GM12878 (cell line): ENCODE results near the gene LBHD1. TPM values are rescaled to one million over a fixed set of nuclear protein-coding genes. Genes with fewer than 3 reads are reported as not detected.

ENCODE experiments used
- ATAC-seq: fragments of 200-7000 bp; cut with Tn5 transposase; 3 replicates; pipeline ENCODE4 v1.9.1; 2020; ENCODE audit warnings: mild to moderate bottlenecking, moderate library complexity
- BruUV-seq: library from RNA; stranded (reverse); fragments of 400-500 nt; replicated peaks from 2 replicates; lab custom pipeline; 2021; lab: Mats Ljungman, UMichigan
- CTCF ChIA-PET: fragments of 300-600 bp; sonication (Branson Sonifier 250); formaldehyde crosslinking; extraction: SDS; loops from one replicate; lab custom pipeline; 2021; ENCODE audit warnings: inconsistent platforms; lab: Yijun Ruan, JAX
- POLR2A ChIA-PET: fragments of 350-600 bp; formaldehyde crosslinking; extraction: SDS; loops from one replicate; lab custom pipeline; 2021; ENCODE audit warnings: inconsistent platforms; lab: Charles Lee
- RAD21 ChIA-PET: fragments of 300-600 bp; sonication (Branson Sonifier 250); formaldehyde crosslinking; loops from one replicate; lab custom pipeline; 2023; ENCODE audit warnings: antibody characterized with exemption; ENCODE audit not compliant: unreplicated experiment; lab: Charles Lee
- SMC1A ChIA-PET: fragments of 300-600 bp; sonication (Branson Sonifier 250); formaldehyde crosslinking; loops from one replicate; lab custom pipeline; 2023; ENCODE audit not compliant: unreplicated experiment, uncharacterized antibody; lab: Charles Lee
- DNase-seq: peaks from one replicate; pipeline ENCODE4 v3.0.0-alpha.2; 2011; ENCODE audit warnings: low read depth, low spot score
- FAIRE-seq: peaks from 3 replicates; lab custom pipeline; 2011; peaks lifted over from hg19 to GRCh38; lab: Jason Lieb, UNC
- H2AFZ ChIP-seq: 2 replicates; pipeline ENCODE4 v1.6.0; 2011; ENCODE audit warnings: low read depth, low read length, control low read depth; ENCODE audit not compliant: control insufficient read depth
- H3K27ac ChIP-seq: 2 replicates; pipeline ENCODE4 v1.5.1; 2011; ENCODE audit warnings: control low read depth; ENCODE audit not compliant: control insufficient read depth, insufficient read depth
- H3K27me3 ChIP-seq, 2 experiments: replicated peaks in 1 of 2; 2 replicates each; pipeline versions ENCODE4 v1.6.0 to v1.6.1; 2011; ENCODE audit warnings: low read length in 1 of 2; ENCODE audit not compliant: control insufficient read depth in 2 of 2, insufficient read depth in 2 of 2
- H3K36me3 ChIP-seq, 2 experiments: 2 replicates each; pipeline ENCODE4 v1.5.1; 2011; ENCODE audit warnings: low read length in 1 of 2; ENCODE audit not compliant: control insufficient read depth in 2 of 2, insufficient read depth in 2 of 2
- H3K4me1 ChIP-seq: 2 replicates; pipeline ENCODE4 v1.6.1; 2011; ENCODE audit warnings: mild to moderate bottlenecking, low read length, moderate library complexity, mixed read lengths; ENCODE audit not compliant: control insufficient read depth, insufficient read depth
- H3K4me2 ChIP-seq: 2 replicates; pipeline ENCODE4 v1.6.0; 2011; ENCODE audit warnings: control low read depth; ENCODE audit not compliant: control insufficient read depth, insufficient read depth
- H3K4me3 ChIP-seq: fragments of 200-600 bp; sonication (generic); 2 replicates; pipeline ENCODE4 v1.5.1; 2016
- H3K79me2 ChIP-seq: 2 replicates; pipeline ENCODE4 v1.6.0; 2011; ENCODE audit warnings: low read length; ENCODE audit not compliant: control insufficient read depth, insufficient read depth
- H3K9ac ChIP-seq: 2 replicates; pipeline ENCODE4 v1.8.0; 2011; ENCODE audit warnings: low read length, control low read depth, mixed read lengths; ENCODE audit not compliant: control insufficient read depth, insufficient read depth
- H3K9me3 ChIP-seq: replicated peaks from 3 replicates; pipeline ENCODE4 v1.5.1; 2011; ENCODE audit warnings: mild to moderate bottlenecking, low read length; ENCODE audit not compliant: control insufficient read depth, insufficient read depth
- H4K20me1 ChIP-seq: 2 replicates; pipeline ENCODE4 v1.6.0; 2011; ENCODE audit not compliant: control insufficient read depth, insufficient read depth
- BHLHE40 ChIP-seq, 2 experiments: fragments of 450-650 bp in 1 of 2; IDR thresholded peaks; 2 replicates each; pipeline ENCODE4 v1.6.1; 2011 to 2017; ENCODE audit warnings: low read depth in 2 of 2, borderline replicate concordance in 1 of 2, improper control_type of control experiment in 1 of 2, low read length in 1 of 2, mild to moderate bottlenecking in 1 of 2
- FOXK2 ChIP-seq: fragments of 450-650 bp; IDR thresholded peaks from 2 replicates; pipeline ENCODE4 v1.6.1; 2017; ENCODE audit warnings: mild to moderate bottlenecking, moderate library complexity
- WGBS: methylation state at CpG from one replicate; pipeline ENCODE4 v1.1.6; 2016; ENCODE audit warnings: low lambda C conversion rate; ENCODE audit not compliant: insufficient replicate concordance, insufficient coverage; ENCODE audit errors: missing lambda C conversion rate; 5-methylcytosine and 5-hydroxymethylcytosine counted together
- in situ Hi-C: fragments of 300-500 bp; cut with MboI; formaldehyde crosslinking; loops from 9 replicates; pipeline ENCODE4 v1.14.3; 2018; ENCODE audit warnings: mixed read lengths
- intact Hi-C: fragments of 100-400 bp; cut with micrococcal nuclease; formaldehyde crosslinking; loops from one replicate; pipeline ENCODE4 v1.14.2; 2022; ENCODE audit not compliant: unreplicated experiment
- polyA plus RNA-seq, 11 experiments: library from polyadenylated mRNA; depleted of rRNA in 4 of 11; unstranded in 6 of 11; stranded (reverse) in 5 of 11; fragments of >200 nt; fragmentation: Nextera tagmentation in 4 of 11; fragmentation: Illumina TruSeq in 1 of 11; extraction: Ambion mirVana in 4 of 11; extraction: Trizol in 1 of 11; gene quantifications; 1 replicate in 1 of 11; 2 replicates in 10 of 11; pipeline versions ENCODE4 v1.2.1 to v1.2.3, GENCODE V29; 2011 to 2016; ENCODE audit warnings: inconsistent platforms in 2 of 11, missing spikeins in 2 of 11, low read depth in 1 of 11
- total RNA-seq, 4 experiments: library from RNA; depleted of rRNA in 3 of 4; stranded (reverse); fragments of >200 nt in 3 of 4; fragmentation: Illumina TruSeq in 1 of 4; extraction: Trizol in 1 of 4; gene quantifications; 2 replicates each; pipeline versions ENCODE4 v1.2.1 to v1.2.3, GENCODE V29; 2013 to 2021
- TF ChIP-seq, protein P1 (sequence below): fragments of 450-650 bp; IDR thresholded peaks from 2 replicates; pipeline ENCODE4 v1.6.1; 2017; ENCODE audit warnings: antibody characterized with exemption, mild to moderate bottlenecking, moderate library complexity
- TF ChIP-seq, protein P2 (sequence below): fragments of 450-650 bp; IDR thresholded peaks from 2 replicates; pipeline ENCODE4 v1.6.1; 2017; ENCODE audit warnings: mild to moderate bottlenecking
- TF ChIP-seq, protein P3 (sequence below): fragments of 450-650 bp; conservative IDR thresholded peaks from 2 replicates; pipeline ENCODE4 v1.6.1; 2017; ENCODE audit warnings: mild to moderate bottlenecking, moderate library complexity

The LBHD1 gene
- total and polyA plus RNA-seq, 10 of the 15 experiments (the other 5 are each of a cell fraction or from before 2014, with no cell fraction given), result 0.79 to 12.0 (median 7.6) TPM

DNA sequence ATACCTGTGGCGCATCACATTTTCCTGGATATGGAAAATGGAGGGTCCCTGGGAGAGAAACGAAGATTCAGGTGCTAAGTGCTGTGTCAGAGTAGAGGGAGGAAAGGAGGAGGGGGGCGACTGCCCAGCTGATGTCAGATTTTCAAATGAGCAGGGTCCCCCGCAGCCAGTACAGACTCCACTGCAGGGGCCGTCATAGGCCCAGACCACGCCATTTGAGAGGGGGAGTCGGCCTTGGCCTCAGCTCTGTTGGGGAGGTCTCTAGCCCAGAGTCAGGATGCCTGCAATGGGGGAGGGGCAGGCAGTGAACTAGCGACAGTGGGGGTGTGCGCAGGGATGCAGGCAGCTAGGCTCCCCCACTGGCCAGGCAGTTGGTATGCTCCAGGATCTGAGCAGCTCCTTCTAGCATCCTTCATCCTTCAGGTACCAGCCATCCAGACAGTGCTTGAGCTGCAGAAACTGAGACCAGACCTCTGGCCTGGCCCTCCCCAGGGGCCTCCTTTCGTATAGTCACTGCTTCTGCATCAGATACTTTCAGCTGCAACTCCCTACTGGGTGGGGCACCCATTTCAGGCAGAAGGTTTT lies 35.3 kb upstream of the LBHD1 start, which contains the start of the genes BSCL2 and GNG3:
TSS of gene BSCL2 (minus strand) at position 148 of the 585 bp plus-strand sequence. CDS start 229 bp downstream, outside the sequence.
TSS of gene GNG3 (plus strand) at position 400 of the 585 bp plus-strand sequence. CDS start 620 bp downstream, outside the sequence.
- peak within 1 kb of the TSS; percentile 88; the same call in 1 of the 2 replicates for H3K27ac ChIP-seq
- in situ Hi-C loops, result no loop called here
- H3K4me1 ChIP-seq, result peaks cover 29% of the 10 kb centered on the region
- H3K9me3 ChIP-seq, result no peaks in the 10 kb centered on the region
- no peaks in the 10 kb centered on the region for H3K79me2 ChIP-seq
- ChIA-PET SMC1A (interaction anchor here (0.9 to 2.5 kb wide), 3 partner anchors 21 to 116 kb away, joined by 3 to 9 read pairs (median 7); partner anchors contain the start of genes HNRNPUL2, TTC9C and TUT1), CTCF (interaction anchor here (0.7 to 5.0 kb wide), 6 partner anchors 13 to 283 kb away, joined by 3 to 21 read pairs (median 4); partner anchors contain the start of gene HNRNPUL2), POLR2A (interaction anchor here (1.2 to 7.6 kb wide), 5 partner anchors 20 to 116 kb away, joined by 7 to 79 read pairs (median 10); partner anchors contain the start of genes HNRNPUL2, MTA2, TAF6L and TTC9C), RAD21 (interaction anchor here (0.6 to 2.3 kb wide), 3 partner anchors 20 to 67 kb away, joined by 3 to 6 read pairs (median 3); partner anchors contain the start of gene TAF6L)
- ATAC-seq (no peak), DNase-seq (no peak), FAIRE-seq (no peak)
- peaks cover 12 to 14% of the 10 kb centered on the region in 2 experiments for H3K36me3 ChIP-seq
- TF ChIP-seq, protein P1, sequence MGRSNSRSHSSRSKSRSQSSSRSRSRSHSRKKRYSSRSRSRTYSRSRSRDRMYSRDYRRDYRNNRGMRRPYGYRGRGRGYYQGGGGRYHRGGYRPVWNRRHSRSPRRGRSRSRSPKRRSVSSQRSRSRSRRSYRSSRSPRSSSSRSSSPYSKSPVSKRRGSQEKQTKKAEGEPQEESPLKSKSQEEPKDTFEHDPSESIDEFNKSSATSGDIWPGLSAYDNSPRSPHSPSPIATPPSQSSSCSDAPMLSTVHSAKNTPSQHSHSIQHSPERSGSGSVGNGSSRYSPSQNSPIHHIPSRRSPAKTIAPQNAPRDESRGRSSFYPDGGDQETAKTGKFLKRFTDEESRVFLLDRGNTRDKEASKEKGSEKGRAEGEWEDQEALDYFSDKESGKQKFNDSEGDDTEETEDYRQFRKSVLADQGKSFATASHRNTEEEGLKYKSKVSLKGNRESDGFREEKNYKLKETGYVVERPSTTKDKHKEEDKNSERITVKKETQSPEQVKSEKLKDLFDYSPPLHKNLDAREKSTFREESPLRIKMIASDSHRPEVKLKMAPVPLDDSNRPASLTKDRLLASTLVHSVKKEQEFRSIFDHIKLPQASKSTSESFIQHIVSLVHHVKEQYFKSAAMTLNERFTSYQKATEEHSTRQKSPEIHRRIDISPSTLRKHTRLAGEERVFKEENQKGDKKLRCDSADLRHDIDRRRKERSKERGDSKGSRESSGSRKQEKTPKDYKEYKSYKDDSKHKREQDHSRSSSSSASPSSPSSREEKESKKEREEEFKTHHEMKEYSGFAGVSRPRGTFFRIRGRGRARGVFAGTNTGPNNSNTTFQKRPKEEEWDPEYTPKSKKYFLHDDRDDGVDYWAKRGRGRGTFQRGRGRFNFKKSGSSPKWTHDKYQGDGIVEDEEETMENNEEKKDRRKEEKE, result 0 out of 2 replicates have a peak, but pooled peaks have one; percentile 24
- peak in 1 of 2 experiments; percentile 36; a peak in 1 of 4 replicates for TF ChIP-seq BHLHE40 (IDR thresholded peaks at IDR 0.05; ENCODE audit: borderline replicate concordance in 1 of 2, low read depth in 2 of 2, low read length in 1 of 2)
- peak; percentile 62 for TF ChIP-seq FOXK2
- TF ChIP-seq, protein P2, sequence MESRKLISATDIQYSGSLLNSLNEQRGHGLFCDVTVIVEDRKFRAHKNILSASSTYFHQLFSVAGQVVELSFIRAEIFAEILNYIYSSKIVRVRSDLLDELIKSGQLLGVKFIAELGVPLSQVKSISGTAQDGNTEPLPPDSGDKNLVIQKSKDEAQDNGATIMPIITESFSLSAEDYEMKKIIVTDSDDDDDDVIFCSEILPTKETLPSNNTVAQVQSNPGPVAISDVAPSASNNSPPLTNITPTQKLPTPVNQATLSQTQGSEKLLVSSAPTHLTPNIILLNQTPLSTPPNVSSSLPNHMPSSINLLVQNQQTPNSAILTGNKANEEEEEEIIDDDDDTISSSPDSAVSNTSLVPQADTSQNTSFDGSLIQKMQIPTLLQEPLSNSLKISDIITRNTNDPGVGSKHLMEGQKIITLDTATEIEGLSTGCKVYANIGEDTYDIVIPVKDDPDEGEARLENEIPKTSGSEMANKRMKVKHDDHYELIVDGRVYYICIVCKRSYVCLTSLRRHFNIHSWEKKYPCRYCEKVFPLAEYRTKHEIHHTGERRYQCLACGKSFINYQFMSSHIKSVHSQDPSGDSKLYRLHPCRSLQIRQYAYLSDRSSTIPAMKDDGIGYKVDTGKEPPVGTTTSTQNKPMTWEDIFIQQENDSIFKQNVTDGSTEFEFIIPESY, result no peak
- TF ChIP-seq, protein P3, sequence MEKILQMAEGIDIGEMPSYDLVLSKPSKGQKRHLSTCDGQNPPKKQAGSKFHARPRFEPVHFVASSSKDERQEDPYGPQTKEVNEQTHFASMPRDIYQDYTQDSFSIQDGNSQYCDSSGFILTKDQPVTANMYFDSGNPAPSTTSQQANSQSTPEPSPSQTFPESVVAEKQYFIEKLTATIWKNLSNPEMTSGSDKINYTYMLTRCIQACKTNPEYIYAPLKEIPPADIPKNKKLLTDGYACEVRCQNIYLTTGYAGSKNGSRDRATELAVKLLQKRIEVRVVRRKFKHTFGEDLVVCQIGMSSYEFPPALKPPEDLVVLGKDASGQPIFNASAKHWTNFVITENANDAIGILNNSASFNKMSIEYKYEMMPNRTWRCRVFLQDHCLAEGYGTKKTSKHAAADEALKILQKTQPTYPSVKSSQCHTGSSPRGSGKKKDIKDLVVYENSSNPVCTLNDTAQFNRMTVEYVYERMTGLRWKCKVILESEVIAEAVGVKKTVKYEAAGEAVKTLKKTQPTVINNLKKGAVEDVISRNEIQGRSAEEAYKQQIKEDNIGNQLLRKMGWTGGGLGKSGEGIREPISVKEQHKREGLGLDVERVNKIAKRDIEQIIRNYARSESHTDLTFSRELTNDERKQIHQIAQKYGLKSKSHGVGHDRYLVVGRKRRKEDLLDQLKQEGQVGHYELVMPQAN, result no peak
- peak within 1 kb of the TSS; percentile 98 for H3K4me2 ChIP-seq
- peak within 1 kb of the TSS; percentile 90 for H3K9ac ChIP-seq
- no peaks in the 10 kb centered on the region for H3K27me3 ChIP-seq
- peak within 1 kb of the TSS; percentile 83; the same call in 1 of the 2 replicates for H3K4me3 ChIP-seq
- 97% methylated on average over 9 of the region's 10 CpGs for WGBS
- H4K20me1 ChIP-seq, result no peaks in the 10 kb centered on the region
- BruUV-seq, result no TSS peak
- peak within 1 kb of the TSS; percentile 70 for H2AFZ ChIP-seq
- intact Hi-C loops, result loop anchor here (5.0 kb wide), 1 partner anchor 105 kb away; the partner anchor contains the start of gene MTA2
